IMR-90 (cell line): ENCODE results near the gene RIMBP2. TPM values are rescaled to one million over a fixed set of nuclear protein-coding genes. Genes with fewer than 3 reads are reported as not detected.

ENCODE experiments used
- ATAC-seq: fragments of 200-7000 bp; cut with Tn5 transposase; 2 replicates; pipeline ENCODE4 v1.9.1; 2020; ENCODE audit warnings: low read depth, mild to moderate bottlenecking, moderate library complexity
- BruUV-seq: library from RNA; stranded (reverse); fragments of 400-500 nt; replicated peaks from 2 replicates; lab custom pipeline; 2021; lab: Mats Ljungman, UMichigan
- CTCF ChIA-PET: fragments of 300-600 bp; formaldehyde crosslinking; extraction: SDS; loops from one replicate; lab custom pipeline; 2021; ENCODE audit warnings: antibody characterized with exemption; lab: Yijun Ruan, JAX
- POLR2A ChIA-PET: fragments of 300-600 bp; sonication (Branson Sonifier 250); formaldehyde crosslinking; loops from one replicate; lab custom pipeline; 2022; ENCODE audit warnings: antibody characterized with exemption; ENCODE audit not compliant: unreplicated experiment; lab: Charles Lee
- DNase-seq: peaks from one replicate; pipeline ENCODE4 v3.0.0; 2013
- H2AFZ ChIP-seq: replicated peaks from 2 replicates; pipeline ENCODE3; 2013; ENCODE audit warnings: low read length, mild to moderate bottlenecking; ENCODE audit not compliant: poor library complexity
- H2AK5ac ChIP-seq: 2 replicates; pipeline ENCODE4 v1.6.1; 2013; ENCODE audit warnings: low read depth, low read length, inconsistent platforms
- H2AK9ac ChIP-seq: replicated peaks from 2 replicates; pipeline ENCODE3; 2013; ENCODE audit warnings: mild to moderate bottlenecking, low read depth, low read length, moderate library complexity; ENCODE audit not compliant: poor library complexity
- H2BK120ac ChIP-seq: 2 replicates; pipeline ENCODE4 v1.6.1; 2013; ENCODE audit warnings: low read depth, low read length, inconsistent platforms
- H2BK15ac ChIP-seq: 3 replicates; pipeline ENCODE4 v1.6.1; 2013; ENCODE audit warnings: low read depth, low read length, inconsistent platforms
- H2BK20ac ChIP-seq: 2 replicates; pipeline ENCODE4 v1.6.1; 2013; ENCODE audit warnings: low read depth, mild to moderate bottlenecking, inconsistent platforms, low read length, moderate library complexity
- H2BK5ac ChIP-seq: 2 replicates; pipeline ENCODE4 v1.6.1; 2013; ENCODE audit warnings: mild to moderate bottlenecking, low read depth, low read length, inconsistent platforms; ENCODE audit not compliant: poor library complexity, severe bottlenecking
- H3K14ac ChIP-seq: replicated peaks from 2 replicates; pipeline ENCODE4 v1.6.1; 2013; ENCODE audit warnings: low read depth, low read length, inconsistent platforms
- H3K18ac ChIP-seq: 2 replicates; pipeline ENCODE4 v1.6.1; 2013; ENCODE audit warnings: low read depth, low read length, control low read depth
- H3K23ac ChIP-seq: 2 replicates; pipeline ENCODE4 v1.6.1; 2013; ENCODE audit warnings: low read depth, low read length, inconsistent platforms
- H3K27ac ChIP-seq: 2 replicates; pipeline ENCODE4 v1.5.1; 2013; ENCODE audit warnings: mild to moderate bottlenecking, control low read depth, low read length; ENCODE audit not compliant: insufficient read depth
- H3K27me3 ChIP-seq: 2 replicates; pipeline ENCODE4 v1.6.1; 2013; ENCODE audit warnings: low read length; ENCODE audit not compliant: control insufficient read depth, insufficient read depth
- H3K36me3 ChIP-seq: 2 replicates; pipeline ENCODE4 v1.6.1; 2013; ENCODE audit warnings: low read length, mixed read lengths; ENCODE audit not compliant: control insufficient read depth, insufficient read depth
- H3K4ac ChIP-seq: 2 replicates; pipeline ENCODE4 v1.6.1; 2013; ENCODE audit warnings: low read depth, low read length, inconsistent platforms
- H3K4me1 ChIP-seq: 2 replicates; pipeline ENCODE4 v1.6.1; 2013; ENCODE audit warnings: low read length, mixed read lengths; ENCODE audit not compliant: control insufficient read depth, insufficient read depth
- H3K4me2 ChIP-seq: 2 replicates; pipeline ENCODE4 v1.6.1; 2013; ENCODE audit warnings: low read depth, mild to moderate bottlenecking, control low read depth, low read length, moderate library complexity
- H3K4me3 ChIP-seq: 2 replicates; pipeline ENCODE4 v1.5.1; 2013; ENCODE audit warnings: low read depth, mild to moderate bottlenecking, control low read depth, low read length, moderate library complexity; ENCODE audit not compliant: insufficient read depth
- H3K56ac ChIP-seq: 2 replicates; pipeline ENCODE4 v1.6.1; 2013; ENCODE audit warnings: low read length, inconsistent platforms; ENCODE audit not compliant: insufficient read depth; ENCODE audit errors: extremely low read depth
- H3K79me1 ChIP-seq, 2 experiments: 2 replicates each; pipeline ENCODE4 v1.6.1; 2013; ENCODE audit warnings: low read length in 2 of 2, inconsistent platforms in 1 of 2, low read depth in 1 of 2
- H3K9ac ChIP-seq: 2 replicates; pipeline ENCODE4 v1.6.1; 2013; ENCODE audit warnings: low read depth, low read length, control low read depth
- H3K9me1 ChIP-seq: 2 replicates; pipeline ENCODE4 v1.6.1; 2013; ENCODE audit warnings: low read length, inconsistent platforms; ENCODE audit not compliant: insufficient read depth
- H3K9me3 ChIP-seq: 2 replicates; pipeline ENCODE4 v1.6.1; 2013; ENCODE audit warnings: low read length; ENCODE audit not compliant: control insufficient read depth, insufficient read depth
- H4K20me1 ChIP-seq: 2 replicates; pipeline ENCODE4 v1.6.1; 2013; ENCODE audit warnings: low read length, inconsistent platforms; ENCODE audit not compliant: insufficient read depth
- H4K5ac ChIP-seq: 2 replicates; pipeline ENCODE4 v1.6.1; 2013; ENCODE audit warnings: mild to moderate bottlenecking, low read depth, low read length, control low read depth
- H4K8ac ChIP-seq, 2 experiments: 2 replicates each; pipeline ENCODE4 v1.6.1; 2013; ENCODE audit warnings: low read depth in 2 of 2, low read length in 2 of 2, control low read depth in 1 of 2, inconsistent platforms in 1 of 2
- H4K91ac ChIP-seq: 2 replicates; pipeline ENCODE4 v1.6.1; 2013; ENCODE audit warnings: low read depth, low read length, inconsistent platforms; ENCODE audit not compliant: insufficient read depth
- CEBPB ChIP-seq: IDR thresholded peaks from 2 replicates; pipeline ENCODE4 v1.6.1; 2012; ENCODE audit warnings: low read depth, low read length, improper control_type of control experiment
- CHD1 ChIP-seq: IDR thresholded peaks from 2 replicates; pipeline ENCODE4 v1.6.1; 2012; ENCODE audit warnings: low read depth, low read length, improper control_type of control experiment
- MAFK ChIP-seq: IDR thresholded peaks from 2 replicates; pipeline ENCODE4 v1.6.1; 2012; ENCODE audit warnings: low read depth, low read length, improper control_type of control experiment
- MAZ ChIP-seq: IDR thresholded peaks from 2 replicates; pipeline ENCODE4 v1.6.1; 2012; ENCODE audit warnings: low read depth, mild to moderate bottlenecking, low read length, improper control_type of control experiment, moderate library complexity, borderline replicate concordance
- MXI1 ChIP-seq: IDR thresholded peaks from 2 replicates; pipeline ENCODE4 v1.6.1; 2012; ENCODE audit warnings: low read depth, mild to moderate bottlenecking, low read length, moderate library complexity, borderline replicate concordance
- POLR2A ChIP-seq: IDR thresholded peaks from 2 replicates; pipeline ENCODE4 v1.6.1; 2012; ENCODE audit warnings: mild to moderate bottlenecking, low read depth, low read length
- RAD21 ChIP-seq: IDR thresholded peaks from 2 replicates; pipeline ENCODE4 v1.6.1; 2012; ENCODE audit warnings: low read length, improper control_type of control experiment
- RCOR1 ChIP-seq: IDR thresholded peaks from 2 replicates; pipeline ENCODE4 v1.6.1; 2012; ENCODE audit warnings: mild to moderate bottlenecking, low read length, improper control_type of control experiment; ENCODE audit not compliant: insufficient replicate concordance
- USF2 ChIP-seq: fragments of 150-350 bp; IDR thresholded peaks from 2 replicates; pipeline ENCODE4 v1.6.1; 2017; ENCODE audit warnings: mild to moderate bottlenecking, antibody characterized with exemption, low read length, low read depth
- WGBS, 2 experiments: methylation state at CpG; one replicate each; pipeline versions ENCODE4 v1.1.5 to v1.1.7; 2013; ENCODE audit warnings: missing lambda C conversion rate in 2 of 2; ENCODE audit not compliant: insufficient read length in 1 of 2; ENCODE audit errors: extremely low coverage in 2 of 2; 5-methylcytosine and 5-hydroxymethylcytosine counted together
- dilution Hi-C: fragments of 300-500 bp; cut with HindIII; formaldehyde crosslinking; loops from one replicate; pipeline ENCODE4 v1.14.3; 2018; ENCODE audit warnings: low sequenced_read_pairs; ENCODE audit not compliant: unreplicated experiment
- in situ Hi-C: fragments of 300-500 bp; cut with MboI; formaldehyde crosslinking; loops from 3 replicates; pipeline ENCODE4 v1.14.3; 2019; ENCODE audit warnings: low sequenced_read_pairs, inconsistent platforms, mixed read lengths
- intact Hi-C: fragments of 100-400 bp; cut with micrococcal nuclease; formaldehyde crosslinking; loops from 2 replicates; pipeline ENCODE4 v1.10.0; 2022
- polyA plus RNA-seq, 3 experiments: library from polyadenylated mRNA; depleted of rRNA; stranded (reverse); fragments of >200 nt; gene quantifications; 2 replicates each; pipeline ENCODE4 v1.2.3, GENCODE V29; 2012; ENCODE audit warnings: low replicate concordance in 1 of 3
- total RNA-seq: library from RNA; depleted of rRNA; stranded (reverse); fragments of >200 nt; gene quantifications from 2 replicates; pipeline ENCODE4 v1.2.3, GENCODE V29; 2012
- TF ChIP-seq, protein P1 (sequence below): conservative IDR thresholded peaks from 2 replicates; pipeline ENCODE4 v1.5.1; 2012; ENCODE audit warnings: mild to moderate bottlenecking, low read depth, low read length, improper control_type of control experiment

RIMBP2 gene
- total and polyA plus RNA-seq, 2 of the 4 experiments (the other 2 are of a cell fraction) = not detected

- Histone ChIP-seq H4K5ac (no peak overlapping the region), H3K4me3 (no peak overlapping the region), H3K4ac (no peak overlapping the region), H2AFZ (peak overlapping the region; percentile 11), H4K91ac (no peak overlapping the region), H4K20me1 (no peaks in the 10 kb centered on the region), H3K14ac (no peak overlapping the region), H3K18ac (no peak overlapping the region), H2AK5ac (no peak overlapping the region), H2AK9ac (no peak overlapping the region), H3K4me2 (no peak overlapping the region), H3K27me3 (no peaks in the 10 kb centered on the region), H2BK15ac (no peak overlapping the region), H2BK120ac (no peak overlapping the region), H4K8ac (no peak overlapping the region), H3K9me3 (peaks cover 44% of the 10 kb centered on the region), H3K23ac (no peak overlapping the region), H3K4me1 (no peaks in the 10 kb centered on the region), H3K36me3 (no peaks in the 10 kb centered on the region), H3K56ac (no peak overlapping the region), H2BK20ac (no peak overlapping the region), H3K9me1 (no peaks in the 10 kb centered on the region), H3K9ac (no peak overlapping the region), H3K27ac (no peak overlapping the region), H2BK5ac (no peak overlapping the region), H3K79me1 (no peaks in the 10 kb centered on the region)
- POLR2A ChIA-PET = no interaction called here
- dilution Hi-C loops = no loop called here
- 54% methylated on average over 7 of the region's 29 CpGs; no CpG with 5 or more reads in 1 of the 2 experiments for WGBS, 2 experiments
- CTCF ChIA-PET = no interaction called here
- no peak for DNase-seq
- TF ChIP-seq CEBPB (no peak), RCOR1 (no peak), CHD1 (no peak), MAZ (no peak), USF2 (no peak), RAD21 (no peak), POLR2A (no peak), MAFK (no peak), MXI1 (no peak)
- TF ChIP-seq, protein P1, sequence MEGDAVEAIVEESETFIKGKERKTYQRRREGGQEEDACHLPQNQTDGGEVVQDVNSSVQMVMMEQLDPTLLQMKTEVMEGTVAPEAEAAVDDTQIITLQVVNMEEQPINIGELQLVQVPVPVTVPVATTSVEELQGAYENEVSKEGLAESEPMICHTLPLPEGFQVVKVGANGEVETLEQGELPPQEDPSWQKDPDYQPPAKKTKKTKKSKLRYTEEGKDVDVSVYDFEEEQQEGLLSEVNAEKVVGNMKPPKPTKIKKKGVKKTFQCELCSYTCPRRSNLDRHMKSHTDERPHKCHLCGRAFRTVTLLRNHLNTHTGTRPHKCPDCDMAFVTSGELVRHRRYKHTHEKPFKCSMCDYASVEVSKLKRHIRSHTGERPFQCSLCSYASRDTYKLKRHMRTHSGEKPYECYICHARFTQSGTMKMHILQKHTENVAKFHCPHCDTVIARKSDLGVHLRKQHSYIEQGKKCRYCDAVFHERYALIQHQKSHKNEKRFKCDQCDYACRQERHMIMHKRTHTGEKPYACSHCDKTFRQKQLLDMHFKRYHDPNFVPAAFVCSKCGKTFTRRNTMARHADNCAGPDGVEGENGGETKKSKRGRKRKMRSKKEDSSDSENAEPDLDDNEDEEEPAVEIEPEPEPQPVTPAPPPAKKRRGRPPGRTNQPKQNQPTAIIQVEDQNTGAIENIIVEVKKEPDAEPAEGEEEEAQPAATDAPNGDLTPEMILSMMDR = no peak
- no TSS peak for BruUV-seq
- intact Hi-C loops = no loop called here
- ATAC-seq = no peak
- in situ Hi-C loops = no loop called here
Observed at GRCh38 chr12:130709151-130709970, 6.7 kb downstream of the RIMBP2 start.
